Stimulated activated CD8-positive, alpha-beta memory T cell treated with anti-CD3 and anti-CD28 coated beads, Interleukin-12 subunit alpha, Interleukin-12 subunit beta, amount 100 ng/mL, for 1 hour (primary cell): ENCODE measurements around the gene RAPGEF3.

Experiments used
- DNase-seq: peaks from one replicate; pipeline ENCODE4 v3.0.0-alpha.2; 2020; ENCODE audit warnings: low read depth

RAPGEF3 gene

GRCh38 chr12:47686645-47687240 is 71.9 kb downstream of the RAPGEF3 start:
- DNase-seq, result no peak
